Measurements from ENCODE around the gene AOPEP.

The AOPEP gene

DNA sequence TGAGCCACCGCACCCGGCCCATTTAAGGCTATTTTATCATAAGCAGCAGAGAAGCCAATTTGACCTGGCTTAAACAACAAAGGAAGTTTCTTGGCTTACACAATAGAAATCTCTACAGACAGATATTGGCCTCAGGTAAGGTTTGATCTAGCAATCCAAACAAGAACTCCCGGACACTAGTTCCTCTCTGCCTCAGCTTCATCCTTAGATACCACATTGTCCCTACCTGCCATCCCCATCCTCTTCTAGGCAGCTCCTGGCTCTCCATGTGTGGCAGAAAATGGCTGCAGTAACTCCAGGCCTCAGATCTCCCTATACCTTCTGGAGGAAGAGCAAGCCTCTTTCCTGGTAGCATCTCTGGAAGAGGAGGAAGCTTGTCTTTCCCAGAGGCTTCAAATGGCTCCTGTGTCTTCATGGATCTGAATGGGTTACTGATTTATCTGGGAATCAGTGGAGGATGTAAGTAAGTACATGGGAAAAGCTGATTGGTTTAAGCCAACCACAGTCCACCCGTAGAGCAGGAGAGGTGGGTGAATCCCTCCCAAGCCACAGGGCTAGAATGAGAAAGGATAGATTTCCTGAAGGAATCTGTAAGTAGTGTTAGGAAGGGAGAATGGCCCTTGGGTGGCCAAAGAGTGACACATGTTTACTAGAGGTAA is 26.7 kb upstream of the AOPEP start:
- Histone ChIP-seq H3K4me2 (ENCODE audit: low read length) (no peak overlapping the region), H3K9me3 (ENCODE audit: control insufficient read depth, low read length) (no peaks in the 10 kb centered on the region)
- TF ChIP-seq, protein P1, sequence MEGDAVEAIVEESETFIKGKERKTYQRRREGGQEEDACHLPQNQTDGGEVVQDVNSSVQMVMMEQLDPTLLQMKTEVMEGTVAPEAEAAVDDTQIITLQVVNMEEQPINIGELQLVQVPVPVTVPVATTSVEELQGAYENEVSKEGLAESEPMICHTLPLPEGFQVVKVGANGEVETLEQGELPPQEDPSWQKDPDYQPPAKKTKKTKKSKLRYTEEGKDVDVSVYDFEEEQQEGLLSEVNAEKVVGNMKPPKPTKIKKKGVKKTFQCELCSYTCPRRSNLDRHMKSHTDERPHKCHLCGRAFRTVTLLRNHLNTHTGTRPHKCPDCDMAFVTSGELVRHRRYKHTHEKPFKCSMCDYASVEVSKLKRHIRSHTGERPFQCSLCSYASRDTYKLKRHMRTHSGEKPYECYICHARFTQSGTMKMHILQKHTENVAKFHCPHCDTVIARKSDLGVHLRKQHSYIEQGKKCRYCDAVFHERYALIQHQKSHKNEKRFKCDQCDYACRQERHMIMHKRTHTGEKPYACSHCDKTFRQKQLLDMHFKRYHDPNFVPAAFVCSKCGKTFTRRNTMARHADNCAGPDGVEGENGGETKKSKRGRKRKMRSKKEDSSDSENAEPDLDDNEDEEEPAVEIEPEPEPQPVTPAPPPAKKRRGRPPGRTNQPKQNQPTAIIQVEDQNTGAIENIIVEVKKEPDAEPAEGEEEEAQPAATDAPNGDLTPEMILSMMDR (IDR thresholded peaks at IDR 0.05), result no peak

DNA sequence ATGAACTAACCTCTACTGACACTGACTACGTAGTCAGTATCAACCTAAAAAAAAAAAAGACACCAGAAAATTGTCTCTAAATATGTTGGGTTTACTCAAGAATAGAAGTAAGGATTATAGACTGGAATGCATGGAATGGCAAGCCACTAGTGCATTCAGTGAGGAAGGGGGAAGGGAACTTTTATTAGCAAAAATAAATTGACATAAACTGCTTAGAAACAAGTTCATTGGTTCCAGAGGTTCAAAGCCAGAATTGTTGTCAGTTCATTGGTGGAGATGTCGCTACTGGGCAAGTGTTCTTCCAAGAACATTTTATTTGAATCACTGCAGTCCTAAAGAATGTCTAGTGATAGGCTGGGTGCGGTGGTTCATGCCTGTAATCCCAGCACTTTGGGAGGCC is 26.1 kb upstream of the AOPEP start:
- H3K9me3 ChIP-seq (ENCODE audit: control insufficient read depth, low read length), result no peaks in the 10 kb centered on the region
- H2AFZ ChIP-seq, result no peak overlapping the region

More for the DNA sequence above, 26.7 kb upstream of the AOPEP start:
- H3K4me1 ChIP-seq, result no peaks in the 10 kb centered on the region
- no peaks in the 10 kb centered on the region for H3K27me3 ChIP-seq (ENCODE audit: control insufficient read depth, insufficient read depth, low read length)
- H3K27ac ChIP-seq, result no peak overlapping the region
- no peak overlapping the region for H3K9ac ChIP-seq
- H3K4me3 ChIP-seq (ENCODE audit: low read depth, low read length), result no peak overlapping the region
- no peaks in the 10 kb centered on the region for H3K79me2 ChIP-seq
- H2AFZ ChIP-seq, result no peak overlapping the region
- H3K36me3 ChIP-seq (ENCODE audit: control insufficient read depth, insufficient read depth, low read length), result no peaks in the 10 kb centered on the region

DNA sequence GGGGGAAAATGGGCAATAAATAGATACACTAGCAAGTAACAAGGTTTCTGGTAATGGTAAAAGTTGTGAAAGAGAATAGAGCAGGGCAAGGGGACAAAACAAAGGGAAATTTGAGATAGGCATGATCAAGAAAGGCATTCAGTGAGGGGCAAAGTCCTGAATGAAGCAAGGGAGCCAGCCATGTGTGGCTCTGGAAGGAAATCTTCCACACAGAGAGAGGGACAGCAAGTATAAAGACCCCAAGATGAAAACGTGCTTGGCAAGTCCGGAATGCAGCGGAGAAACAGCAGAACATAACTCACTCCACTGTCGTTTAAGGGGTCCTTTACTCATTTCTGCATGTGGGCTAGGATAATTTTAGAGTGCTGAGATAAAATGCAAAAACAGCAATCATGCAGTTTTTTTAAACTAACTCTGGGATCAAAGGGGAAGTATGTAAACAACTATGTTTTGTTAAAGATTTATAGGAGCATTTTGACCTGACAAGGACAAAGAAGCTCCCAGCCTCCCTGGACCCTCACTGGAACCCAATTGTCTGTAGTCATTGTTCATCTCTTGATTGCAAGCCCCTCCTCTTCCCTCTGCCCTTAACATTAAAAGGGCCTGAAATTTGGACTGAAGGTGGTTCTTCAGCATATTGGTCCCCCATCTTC is 22.9 kb upstream of the AOPEP start:
- Histone ChIP-seq H3K4me3 (ENCODE audit: low read depth, low read length) (no peak overlapping the region), H3K9ac (no peak overlapping the region), H3K4me2 (ENCODE audit: low read length) (no peak overlapping the region), H2AFZ (no peak overlapping the region), H3K9me3 (ENCODE audit: control insufficient read depth, low read length) (no peaks in the 10 kb centered on the region), H3K36me3 (ENCODE audit: control insufficient read depth, insufficient read depth, low read length) (no peaks in the 10 kb centered on the region), H3K27ac (no peak overlapping the region), H3K27me3 (ENCODE audit: control insufficient read depth, insufficient read depth, low read length) (no peaks in the 10 kb centered on the region), H3K4me1 (no peaks in the 10 kb centered on the region), H3K79me2 (no peaks in the 10 kb centered on the region)
- TF ChIP-seq, protein P1 (IDR thresholded peaks at IDR 0.05), result no peak

More for the DNA sequence above, 26.1 kb upstream of the AOPEP start:
- Histone ChIP-seq H3K4me1 (no peaks in the 10 kb centered on the region), H3K9ac (no peak overlapping the region), H3K4me3 (ENCODE audit: low read depth, low read length) (no peak overlapping the region), H3K27ac (no peak overlapping the region), H3K79me2 (no peaks in the 10 kb centered on the region), H3K27me3 (ENCODE audit: control insufficient read depth, insufficient read depth, low read length) (no peaks in the 10 kb centered on the region), H3K36me3 (ENCODE audit: control insufficient read depth, insufficient read depth, low read length) (no peaks in the 10 kb centered on the region), H3K4me2 (ENCODE audit: low read length) (no peak overlapping the region)
- TF ChIP-seq, protein P1 (IDR thresholded peaks at IDR 0.05), result no peak

DNA sequence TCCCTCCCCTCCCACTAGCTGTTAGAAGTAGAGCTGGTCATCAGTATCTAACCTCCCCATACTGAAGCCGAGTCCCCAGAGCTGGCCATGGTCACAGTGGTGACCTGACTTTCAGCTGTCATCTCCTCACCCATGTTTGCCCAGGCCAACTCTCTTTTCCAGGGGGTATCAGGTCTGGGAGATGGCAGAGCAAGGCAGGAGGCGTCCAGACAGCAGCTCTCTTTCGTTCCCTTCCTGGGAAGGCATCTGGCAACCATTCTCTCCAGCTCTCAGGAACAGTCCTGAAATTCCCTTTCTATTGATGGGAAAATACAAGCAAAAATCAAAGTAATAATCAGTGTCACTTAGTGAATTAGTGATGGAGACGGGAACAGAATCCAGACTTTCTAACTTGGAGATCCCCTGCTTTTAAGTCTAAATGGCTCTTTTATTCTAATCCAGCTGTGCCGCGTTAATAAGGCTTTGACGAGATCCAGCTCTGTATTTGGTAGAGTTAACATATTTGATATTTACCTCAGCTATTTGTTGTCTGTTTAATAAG is 21.3 kb upstream of the AOPEP start:
- H3K4me1 ChIP-seq, result no peaks in the 10 kb centered on the region
- no peaks in the 10 kb centered on the region for H3K9me3 ChIP-seq (ENCODE audit: control insufficient read depth, low read length)
- H3K36me3 ChIP-seq (ENCODE audit: control insufficient read depth, insufficient read depth, low read length), result no peaks in the 10 kb centered on the region
- TF ChIP-seq, protein P1 (IDR thresholded peaks at IDR 0.05), result no peak
- no peak overlapping the region for H3K27ac ChIP-seq
- no peak overlapping the region for H3K4me3 ChIP-seq (ENCODE audit: low read depth, low read length)
- H3K4me2 ChIP-seq (ENCODE audit: low read length), result no peak overlapping the region
- H3K9ac ChIP-seq, result no peak overlapping the region
- H3K79me2 ChIP-seq, result no peaks in the 10 kb centered on the region
- no peak overlapping the region for H2AFZ ChIP-seq
- H3K27me3 ChIP-seq (ENCODE audit: control insufficient read depth, insufficient read depth, low read length), result no peaks in the 10 kb centered on the region
